Testis (tissue), 3 donors: ENCODE results near the gene SRGAP1. TPM values are rescaled to one million over a fixed set of nuclear protein-coding genes. Genes with fewer than 3 reads are reported as not detected.

Experiments
- DNase-seq: peaks from one replicate; pipeline ENCODE4 v3.0.0-alpha.2; 2019
- H3K27ac ChIP-seq, 2 donors: fragments of 200-600 bp; sonication (generic); one replicate each; pipeline ENCODE4 v1.5.1; 2019
- H3K27me3 ChIP-seq: fragments of 200-600 bp; sonication (generic); one replicate; pipeline ENCODE4 v1.5.1; 2019
- H3K36me3 ChIP-seq: fragments of 200-600 bp; sonication (generic); one replicate; pipeline ENCODE4 v1.5.1; 2017; ENCODE audit warnings: low read depth; ENCODE audit errors: missing control alignments
- H3K4me1 ChIP-seq: fragments of 200-600 bp; sonication (generic); one replicate; pipeline ENCODE4 v1.5.1; 2019
- H3K4me3 ChIP-seq, 2 donors: fragments of 200-600 bp; sonication (generic); one replicate each; pipeline ENCODE4 v1.5.1; 2017 to 2019
- H3K9me3 ChIP-seq: fragments of 200-600 bp; sonication (generic); one replicate; pipeline ENCODE4 v1.5.1; 2017
- POLR2A ChIP-seq: fragments of 450-650 bp; IDR thresholded peaks from one replicate; pipeline ENCODE4 v1.6.1; 2017; ENCODE audit warnings: antibody characterized with exemption, mild to moderate bottlenecking, moderate library complexity
- WGBS, 2 donors: methylation state at CpG; one replicate each; pipeline ENCODE4 v1.1.5; 2018; 5-methylcytosine and 5-hydroxymethylcytosine counted together
- intact Hi-C: fragments of 100-400 bp; cut with DNase I; formaldehyde crosslinking; loops from one replicate; pipeline ENCODE4 v1.15.1; 2023; ENCODE audit warnings: low total_unique reads
- polyA plus RNA-seq: library from polyadenylated mRNA; stranded (reverse); fragments of 350-450 nt; fragmentation: Illumina TruSeq; extraction: RNeasy Lipid Tissue Mini Kit (QIAGEN cat#74804); gene quantifications from one replicate; pipeline ENCODE4 v1.2.3, GENCODE V29; 2014; ENCODE audit warnings: low read depth, low replicate concordance; ENCODE audit not compliant: insufficient read depth
- small RNA-seq, 2 donors: library from RNA; depleted of rRNA; stranded (forward); fragments of <200 nt; gene quantifications; one replicate each; pipeline ENCODE3, GENCODE V24; 2016
- total RNA-seq, 2 donors: library from RNA; depleted of rRNA; stranded (reverse); fragments of >200 nt; gene quantifications; one replicate each; pipeline ENCODE4 v1.2.3, GENCODE V29; 2016
- TF ChIP-seq, protein P1 (sequence below), 3 experiments: fragments of 450-650 bp in 2 of 3; fragments of 200-600 bp in 1 of 3; sonication (generic) in 1 of 3; IDR thresholded peaks; one replicate each; pipeline ENCODE4 v1.5.1; 2016 to 2019; ENCODE audit warnings: antibody characterized with exemption in 3 of 3, mild to moderate bottlenecking in 2 of 3, moderate library complexity in 1 of 3

SRGAP1 gene
- total and polyA plus RNA-seq, 3 donors from 2014 or later: 9.4 to 47.2 (median 26.9) TPM

DNA sequence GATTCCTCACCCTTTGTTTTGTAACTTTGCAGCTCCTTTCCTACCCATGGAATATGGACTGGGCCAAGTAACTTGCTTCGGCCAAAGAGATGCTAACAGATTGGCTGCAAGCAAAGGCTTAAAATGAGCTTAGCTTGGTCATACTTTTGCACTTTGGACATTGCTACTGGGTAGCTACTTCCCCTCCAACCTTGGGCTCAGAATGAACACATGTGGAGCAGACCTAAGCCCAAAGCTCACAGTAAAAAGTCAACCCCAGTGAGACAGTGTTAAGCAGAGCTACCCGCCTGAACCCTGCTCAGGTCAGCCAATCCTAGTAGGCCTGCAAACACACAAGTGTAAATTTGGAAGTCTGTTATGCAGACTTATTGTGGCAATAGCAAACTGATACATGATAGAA is 363.0 kb downstream of the SRGAP1 start:
- H3K4me1 ChIP-seq: no peaks in the 10 kb centered on the region
- no peak for DNase-seq
- WGBS, 2 donors: 94 to 100% methylated on average over 2 of the region's 2 CpGs
- no peak overlapping the region for H3K4me3 ChIP-seq
- no peaks in the 10 kb centered on the region for H3K27me3 ChIP-seq
- H3K27ac ChIP-seq: no peak overlapping the region
- no peak for TF ChIP-seq POLR2A
- TF ChIP-seq, protein P1, sequence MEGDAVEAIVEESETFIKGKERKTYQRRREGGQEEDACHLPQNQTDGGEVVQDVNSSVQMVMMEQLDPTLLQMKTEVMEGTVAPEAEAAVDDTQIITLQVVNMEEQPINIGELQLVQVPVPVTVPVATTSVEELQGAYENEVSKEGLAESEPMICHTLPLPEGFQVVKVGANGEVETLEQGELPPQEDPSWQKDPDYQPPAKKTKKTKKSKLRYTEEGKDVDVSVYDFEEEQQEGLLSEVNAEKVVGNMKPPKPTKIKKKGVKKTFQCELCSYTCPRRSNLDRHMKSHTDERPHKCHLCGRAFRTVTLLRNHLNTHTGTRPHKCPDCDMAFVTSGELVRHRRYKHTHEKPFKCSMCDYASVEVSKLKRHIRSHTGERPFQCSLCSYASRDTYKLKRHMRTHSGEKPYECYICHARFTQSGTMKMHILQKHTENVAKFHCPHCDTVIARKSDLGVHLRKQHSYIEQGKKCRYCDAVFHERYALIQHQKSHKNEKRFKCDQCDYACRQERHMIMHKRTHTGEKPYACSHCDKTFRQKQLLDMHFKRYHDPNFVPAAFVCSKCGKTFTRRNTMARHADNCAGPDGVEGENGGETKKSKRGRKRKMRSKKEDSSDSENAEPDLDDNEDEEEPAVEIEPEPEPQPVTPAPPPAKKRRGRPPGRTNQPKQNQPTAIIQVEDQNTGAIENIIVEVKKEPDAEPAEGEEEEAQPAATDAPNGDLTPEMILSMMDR (IDR thresholded peaks at IDR 0.05): no peak
- no peaks in the 10 kb centered on the region for H3K9me3 ChIP-seq
- H3K36me3 ChIP-seq: no peaks in the 10 kb centered on the region
- intact Hi-C loops: no loop called here

Small RNAs within 50 kb of the gene (small RNA-seq; reads per million reads assigned to genes)
- 0 reads per million in 2 donors for gene AC020611.1
- 0 reads per million in 2 donors for gene RNU6-1009P

Other genes with a start within 250 kb of the SRGAP1 start
- gene DPY19L2, start 176.2 kb upstream of the SRGAP1 start, total RNA-seq: 10 to 100 TPM; 55.6 to 75.6 TPM
- 146 TPM for gene DPY19L2, start 176.2 kb upstream of the SRGAP1 start, polyA plus RNA-seq
- 10 to 100 TPM; 29.2 to 33.5 TPM for gene RXYLT1, start 64.8 kb upstream of the SRGAP1 start, total RNA-seq
- gene RXYLT1, start 64.8 kb upstream of the SRGAP1 start, polyA plus RNA-seq: 28.2 TPM